B cell (primary cell): ENCODE results near the gene PPOX.

Experiments
- CTCF ChIP-seq: fragments of 200-600 bp; IDR thresholded peaks from one replicate; pipeline ENCODE4 v1.8.0; 2022; ENCODE audit warnings: antibody characterized with exemption, mild to moderate bottlenecking
- EZH2 ChIP-seq: IDR thresholded peaks from 2 replicates; pipeline ENCODE4 v1.6.1; 2012; ENCODE audit warnings: borderline replicate concordance, low read depth, mild to moderate bottlenecking, moderate library complexity, low read length; ENCODE audit not compliant: insufficient read depth, poor library complexity, severe bottlenecking

DNA sequence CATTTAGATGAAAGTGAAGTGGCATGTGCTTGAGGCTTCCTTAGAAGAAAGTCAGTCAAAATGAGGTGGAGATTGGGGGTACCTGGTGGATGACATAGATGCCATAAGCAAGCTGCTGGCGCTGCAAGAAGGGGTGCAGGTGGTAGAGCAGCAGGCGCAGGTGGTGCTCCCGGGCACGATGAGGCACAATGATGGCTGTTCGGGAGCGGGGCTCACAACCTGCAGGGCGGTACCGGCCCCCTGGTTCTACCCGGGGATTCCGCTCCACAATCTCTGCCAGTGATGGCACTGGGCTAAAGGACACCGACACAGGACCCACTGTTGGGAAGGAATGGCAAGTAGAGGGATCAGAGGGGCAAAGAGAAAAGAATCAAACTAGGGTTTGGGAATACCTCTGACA is 8.7 kb downstream of the PPOX start:
- no peak for TF ChIP-seq CTCF
- TF ChIP-seq EZH2 = no peak
